ENCODE measurements around the gene BIN1. TPM values are rescaled to one million over a fixed set of nuclear protein-coding genes. Genes with fewer than 3 reads are reported as not detected.

The BIN1 gene
- polyA plus RNA-seq, 1 donor (not counting 4 experiments of a cell fraction or from before 2014, with no cell fraction given) = 5.4 TPM

DNA sequence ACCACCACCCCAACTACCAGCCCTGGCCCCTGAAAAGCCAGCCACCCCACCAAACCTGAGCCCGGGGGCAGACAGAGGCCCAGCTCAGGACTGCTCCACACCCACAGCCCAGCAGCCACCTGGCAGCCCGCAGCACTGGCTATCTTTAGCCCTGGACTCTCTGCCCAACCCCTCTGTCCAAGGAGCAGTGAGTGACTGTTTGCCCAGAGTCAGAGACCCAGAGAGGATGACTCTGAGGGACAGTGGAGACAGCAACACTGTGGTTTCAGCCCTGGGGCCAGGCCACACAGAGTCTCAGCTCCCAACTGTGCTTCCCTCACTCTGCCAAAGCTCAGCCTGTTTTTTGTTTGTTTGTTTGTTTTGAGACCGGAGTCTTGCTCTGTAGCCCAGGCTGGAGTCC is 32.6 kb downstream of the BIN1 start:
- Histone ChIP-seq H3K4me3 (ENCODE audit: control insufficient read depth in 2 of 3, extremely low read depth in 1 of 3, insufficient read depth in 2 of 3, low read depth in 1 of 3, low read length in 3 of 3) (no peak overlapping the region), H3K27ac (ENCODE audit: control insufficient read depth, insufficient read depth, low read length) (no peak overlapping the region), H3K9me3 (ENCODE audit: control insufficient read depth, low read depth, low read length) (no peaks in the 10 kb centered on the region), H3K27me3 (ENCODE audit: control insufficient read depth, extremely low read depth, insufficient read depth, low read length) (no peaks in the 10 kb centered on the region), H3K79me2 (ENCODE audit: control insufficient read depth, insufficient read depth, low read length) (no peaks in the 10 kb centered on the region), H3K36me3 (ENCODE audit: control insufficient read depth in 2 of 2, extremely low read depth in 1 of 2, insufficient read depth in 2 of 2, low read length in 2 of 2) (no peaks in the 10 kb centered on the region), H2AFZ (ENCODE audit: control insufficient read depth, low read length) (no peak overlapping the region), H3K4me2 (ENCODE audit: control insufficient read depth, extremely low read depth, insufficient read depth, low read depth, low read length) (no peak overlapping the region), H3K9ac (ENCODE audit: control insufficient read depth, extremely low read depth, insufficient read depth, low read length) (no peak overlapping the region), H4K20me1 (ENCODE audit: control insufficient read depth, extremely low read depth, insufficient read depth, low read length) (no peaks in the 10 kb centered on the region), H3K4me1 (ENCODE audit: control insufficient read depth, extremely low read depth, insufficient read depth, low read length) (peaks cover 4% of the 10 kb centered on the region), H3K9me1 (ENCODE audit: control insufficient read depth, extremely low read depth, insufficient read depth, low read length) (no peaks in the 10 kb centered on the region)
- TF ChIP-seq, protein P1, sequence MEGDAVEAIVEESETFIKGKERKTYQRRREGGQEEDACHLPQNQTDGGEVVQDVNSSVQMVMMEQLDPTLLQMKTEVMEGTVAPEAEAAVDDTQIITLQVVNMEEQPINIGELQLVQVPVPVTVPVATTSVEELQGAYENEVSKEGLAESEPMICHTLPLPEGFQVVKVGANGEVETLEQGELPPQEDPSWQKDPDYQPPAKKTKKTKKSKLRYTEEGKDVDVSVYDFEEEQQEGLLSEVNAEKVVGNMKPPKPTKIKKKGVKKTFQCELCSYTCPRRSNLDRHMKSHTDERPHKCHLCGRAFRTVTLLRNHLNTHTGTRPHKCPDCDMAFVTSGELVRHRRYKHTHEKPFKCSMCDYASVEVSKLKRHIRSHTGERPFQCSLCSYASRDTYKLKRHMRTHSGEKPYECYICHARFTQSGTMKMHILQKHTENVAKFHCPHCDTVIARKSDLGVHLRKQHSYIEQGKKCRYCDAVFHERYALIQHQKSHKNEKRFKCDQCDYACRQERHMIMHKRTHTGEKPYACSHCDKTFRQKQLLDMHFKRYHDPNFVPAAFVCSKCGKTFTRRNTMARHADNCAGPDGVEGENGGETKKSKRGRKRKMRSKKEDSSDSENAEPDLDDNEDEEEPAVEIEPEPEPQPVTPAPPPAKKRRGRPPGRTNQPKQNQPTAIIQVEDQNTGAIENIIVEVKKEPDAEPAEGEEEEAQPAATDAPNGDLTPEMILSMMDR (optimal IDR thresholded peaks at IDR 0.05 in 1 of 3, IDR thresholded peaks at IDR 0.05 in 1 of 3, conservative IDR thresholded peaks at IDR 0.05 in 1 of 3; ENCODE audit: extremely low read depth in 1 of 3, insufficient read depth in 2 of 3, low read length in 3 of 3) = no peak
- no peak for TF ChIP-seq EZH2 (IDR thresholded peaks at IDR 0.05; ENCODE audit: low read length)
- dilution Hi-C loops (cut with MboI; ENCODE audit: extremely low pct_ligation_motif_present, low sequenced_read_pairs) = no loop called here
- FAIRE-seq (no peak), DNase-seq (ENCODE audit: low read depth, low spot score) (no peak)

DNA sequence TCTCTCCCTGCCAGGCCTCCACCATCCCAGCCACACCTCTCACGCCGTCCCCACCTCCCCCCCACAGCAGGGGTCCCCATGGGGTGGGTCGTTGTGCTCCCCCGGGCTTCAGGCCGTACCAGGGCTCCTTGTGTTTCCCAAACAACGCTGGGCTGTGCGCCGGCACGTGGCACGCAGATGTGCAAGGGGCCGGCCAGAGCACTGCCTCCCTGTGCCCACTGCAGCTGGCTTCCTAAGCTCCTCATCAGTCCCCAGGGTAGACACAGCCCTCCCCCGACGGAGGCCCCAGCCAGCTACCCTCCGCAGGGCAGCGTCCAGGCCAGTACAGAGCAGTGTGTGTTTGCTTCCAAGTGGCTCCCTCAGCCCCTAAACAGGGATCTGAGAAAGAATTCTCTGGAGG is 34.0 kb downstream of the BIN1 start:
- DNase-seq (ENCODE audit: low read depth, low spot score) (no peak), FAIRE-seq (no peak)
- Histone ChIP-seq H3K27me3 (ENCODE audit: control insufficient read depth, extremely low read depth, insufficient read depth, low read length) (no peaks in the 10 kb centered on the region), H3K27ac (ENCODE audit: control insufficient read depth, insufficient read depth, low read length) (no peak overlapping the region), H3K9me3 (ENCODE audit: control insufficient read depth, low read depth, low read length) (no peaks in the 10 kb centered on the region), H3K4me2 (ENCODE audit: control insufficient read depth, extremely low read depth, insufficient read depth, low read depth, low read length) (no peak overlapping the region), H3K4me3 (ENCODE audit: control insufficient read depth in 2 of 3, extremely low read depth in 1 of 3, insufficient read depth in 2 of 3, low read depth in 1 of 3, low read length in 3 of 3) (no peak overlapping the region), H3K36me3 (ENCODE audit: control insufficient read depth in 2 of 2, extremely low read depth in 1 of 2, insufficient read depth in 2 of 2, low read length in 2 of 2) (no peaks in the 10 kb centered on the region), H3K79me2 (ENCODE audit: control insufficient read depth, insufficient read depth, low read length) (no peaks in the 10 kb centered on the region), H3K4me1 (ENCODE audit: control insufficient read depth, extremely low read depth, insufficient read depth, low read length) (peaks cover 4% of the 10 kb centered on the region), H3K9ac (ENCODE audit: control insufficient read depth, extremely low read depth, insufficient read depth, low read length) (no peak overlapping the region), H2AFZ (ENCODE audit: control insufficient read depth, low read length) (no peak overlapping the region), H3K9me1 (ENCODE audit: control insufficient read depth, extremely low read depth, insufficient read depth, low read length) (no peaks in the 10 kb centered on the region), H4K20me1 (ENCODE audit: control insufficient read depth, extremely low read depth, insufficient read depth, low read length) (no peaks in the 10 kb centered on the region)
- TF ChIP-seq EZH2 (IDR thresholded peaks at IDR 0.05; ENCODE audit: low read length) = no peak
- TF ChIP-seq, protein P1 (optimal IDR thresholded peaks at IDR 0.05 in 1 of 3, IDR thresholded peaks at IDR 0.05 in 1 of 3, conservative IDR thresholded peaks at IDR 0.05 in 1 of 3; ENCODE audit: extremely low read depth in 1 of 3, insufficient read depth in 2 of 3, low read length in 3 of 3) = no peak
- dilution Hi-C loops (cut with MboI; ENCODE audit: extremely low pct_ligation_motif_present, low sequenced_read_pairs) = no loop called here
